Thyroid gland (tissue), 4 donors: ENCODE results near the gene VWA3B.

Experiments used
- CTCF ChIP-seq, 6 experiments: fragments of 200-600 bp in 3 of 6; fragments of 450-650 bp in 3 of 6; sonication (generic) in 3 of 6; IDR thresholded peaks; one replicate each; pipeline ENCODE4 v1.5.1; 2016 to 2019; ENCODE audit warnings: antibody characterized with exemption in 6 of 6, mild to moderate bottlenecking in 2 of 6, inconsistent platforms in 1 of 6, moderate library complexity in 1 of 6
- POLR2A ChIP-seq, 2 donors: fragments of 450-650 bp; IDR thresholded peaks; one replicate each; pipeline ENCODE4 v1.6.1; 2017; ENCODE audit warnings: antibody characterized with exemption in 2 of 2, mild to moderate bottlenecking in 2 of 2, moderate library complexity in 1 of 2

- no peak for TF ChIP-seq POLR2A (IDR thresholded peaks at IDR 0.05)
- TF ChIP-seq CTCF (IDR thresholded peaks at IDR 0.05) = no peak
These were observed 4.0 kb downstream of the VWA3B start for GRCh38 chr2:98090951-98091350.
